H1 (cell line): Measurements from ENCODE around the gene PLXNA4. TPM values are rescaled to one million over a fixed set of nuclear protein-coding genes. Genes with fewer than 3 reads are reported as not detected.

Experiments
- CTCF ChIA-PET: fragments of 300-600 bp; sonication (Branson Sonifier 250); formaldehyde crosslinking; loops from one replicate; lab custom pipeline; 2021; ENCODE audit not compliant: partially characterized antibody; lab: Charles Lee
- POLR2A ChIA-PET: fragments of 300-600 bp; sonication (Branson Sonifier 250); formaldehyde crosslinking; loops from one replicate; lab custom pipeline; 2021; ENCODE audit warnings: inconsistent platforms; ENCODE audit not compliant: partially characterized antibody; lab: Charles Lee
- DNase-seq, 2 experiments: peaks; one replicate each; pipeline versions ENCODE4 v3.0.0 to v3.0.0-alpha.2; 2010 to 2022; ENCODE audit warnings: low spot score in 2 of 2, low read depth in 1 of 2, mixed read lengths in 1 of 2
- FAIRE-seq: peaks from 2 replicates; lab custom pipeline; 2011; peaks lifted over from hg19 to GRCh38; lab: Jason Lieb, UNC
- H2AFZ ChIP-seq: 2 replicates; pipeline ENCODE4 v1.8.1; 2012; ENCODE audit warnings: low read length, inconsistent platforms
- H2AK5ac ChIP-seq: 2 replicates; pipeline ENCODE4 v1.6.1; 2013; ENCODE audit warnings: low read depth, low read length
- H2BK120ac ChIP-seq: replicated peaks from 2 replicates; pipeline ENCODE3; 2013; ENCODE audit warnings: low read depth, low read length, inconsistent platforms
- H2BK12ac ChIP-seq: 2 replicates; pipeline ENCODE4 v1.6.1; 2013; ENCODE audit warnings: low read depth, low read length
- H2BK15ac ChIP-seq: 2 replicates; pipeline ENCODE4 v1.6.1; 2013; ENCODE audit warnings: low read length
- H2BK20ac ChIP-seq: 2 replicates; pipeline ENCODE4 v1.6.1; 2013; ENCODE audit warnings: low read length
- H2BK5ac ChIP-seq: 2 replicates; pipeline ENCODE4 v1.6.1; 2013; ENCODE audit warnings: low read depth, low read length
- H3K14ac ChIP-seq: 2 replicates; pipeline ENCODE4 v1.6.1; 2013; ENCODE audit warnings: inconsistent platforms; ENCODE audit not compliant: insufficient read length
- H3K18ac ChIP-seq: 2 replicates; pipeline ENCODE4 v1.6.1; 2013; ENCODE audit warnings: low read length; ENCODE audit errors: extremely low read depth
- H3K23ac ChIP-seq: 2 replicates; pipeline ENCODE4 v1.6.1; 2013; ENCODE audit warnings: inconsistent platforms; ENCODE audit not compliant: insufficient read length
- H3K23me2 ChIP-seq: 2 replicates; pipeline ENCODE4 v1.6.1; 2013; ENCODE audit warnings: low read depth, low read length
- H3K27ac ChIP-seq: 2 replicates; pipeline ENCODE4 v1.6.1; 2011; ENCODE audit warnings: low read depth, low read length, inconsistent platforms
- H3K27me3 ChIP-seq, 4 experiments: replicated peaks in 1 of 4; 1 replicate in 1 of 4; 2 replicates in 3 of 4; pipeline versions ENCODE4 v1.6.1 to v1.8.1; 2011 to 2013; ENCODE audit warnings: low read length in 3 of 4, mild to moderate bottlenecking in 3 of 4, inconsistent platforms in 2 of 4, mixed read lengths in 2 of 4, moderate library complexity in 1 of 4; ENCODE audit not compliant: control insufficient read depth in 3 of 4, insufficient read depth in 3 of 4; ENCODE audit errors: extremely low read depth in 1 of 4
- H3K36me3 ChIP-seq, 4 experiments: 2 replicates each; pipeline versions ENCODE4 v1.6.1 to v1.8.1; 2011 to 2013; ENCODE audit warnings: mild to moderate bottlenecking in 4 of 4, low read length in 3 of 4, moderate library complexity in 2 of 4, control low read depth in 1 of 4, inconsistent platforms in 1 of 4; ENCODE audit not compliant: insufficient read depth in 4 of 4, control insufficient read depth in 2 of 4
- H3K4ac ChIP-seq: replicated peaks from 2 replicates; pipeline ENCODE3; 2013; ENCODE audit warnings: low read length, low read depth, mixed read lengths, inconsistent platforms; ENCODE audit not compliant: insufficient read length
- H3K4me1 ChIP-seq, 4 experiments: replicated peaks in 1 of 4; 1 replicate in 1 of 4; 2 replicates in 3 of 4; pipeline versions ENCODE4 v1.6.1 to v1.8.1; 2011 to 2013; ENCODE audit warnings: low read length in 3 of 4, inconsistent platforms in 2 of 4, mixed read lengths in 1 of 4; ENCODE audit not compliant: insufficient read depth in 4 of 4, control insufficient read depth in 3 of 4
- H3K4me2 ChIP-seq, 2 experiments: 2 replicates each; pipeline versions ENCODE4 v1.6.1 to v1.8.1; 2011 to 2013; ENCODE audit warnings: low read depth in 2 of 2, low read length in 2 of 2, control low read depth in 1 of 2, inconsistent platforms in 1 of 2, mild to moderate bottlenecking in 1 of 2; ENCODE audit not compliant: insufficient read depth in 1 of 2
- H3K4me3 ChIP-seq, 4 experiments: fragments of 200-600, 300-600 bp in 1 of 4; sonication (generic), shearing (Covaris generic), sonication (Bioruptor Twin) in 1 of 4; 2 replicates each; pipeline versions ENCODE4 v1.5.1 to v1.8.1; 2011 to 2016; ENCODE audit warnings: low read length in 4 of 4, low read depth in 3 of 4, control low read depth in 2 of 4, inconsistent platforms in 2 of 4, mild to moderate bottlenecking in 2 of 4, mixed read lengths in 1 of 4, moderate library complexity in 1 of 4; ENCODE audit not compliant: insufficient read depth in 2 of 4; ENCODE audit errors: extremely low read depth in 1 of 4
- H3K56ac ChIP-seq: replicated peaks from 2 replicates; pipeline ENCODE3; 2013; ENCODE audit warnings: low read depth, mild to moderate bottlenecking, mixed read lengths, low read length, inconsistent platforms; ENCODE audit not compliant: insufficient read length
- H3K79me1 ChIP-seq: 2 replicates; pipeline ENCODE4 v1.6.1; 2013; ENCODE audit warnings: low read depth, low read length, control low read depth
- H3K79me2 ChIP-seq, 2 experiments: 2 replicates each; pipeline versions ENCODE4 v1.6.1 to v1.8.1; 2012 to 2013; ENCODE audit warnings: low read length in 2 of 2, mild to moderate bottlenecking in 2 of 2, inconsistent platforms in 1 of 2; ENCODE audit not compliant: insufficient read depth in 2 of 2, control insufficient read depth in 1 of 2
- H3K9ac ChIP-seq, 4 experiments: replicated peaks in 1 of 4; 1 replicate in 1 of 4; 2 replicates in 3 of 4; pipeline versions ENCODE4 v1.6.1 to v1.8.1; 2011 to 2013; ENCODE audit warnings: low read depth in 3 of 4, low read length in 3 of 4, control low read depth in 2 of 4, mild to moderate bottlenecking in 2 of 4, moderate library complexity in 2 of 4, inconsistent platforms in 1 of 4; ENCODE audit errors: extremely low read depth in 1 of 4
- H3K9me3 ChIP-seq, 2 experiments: 2 replicates each; pipeline versions ENCODE4 v1.6.1 to v1.8.1; 2012 to 2013; ENCODE audit warnings: mild to moderate bottlenecking in 2 of 2, moderate library complexity in 2 of 2, control low read depth in 1 of 2, inconsistent platforms in 1 of 2, low read depth in 1 of 2, low read length in 1 of 2, mixed read lengths in 1 of 2; ENCODE audit not compliant: insufficient read depth in 2 of 2
- H4K20me1 ChIP-seq, 2 experiments: replicated peaks in 1 of 2; 2 replicates each; pipeline versions ENCODE3 to v1.8.1; 2011 to 2013; ENCODE audit warnings: inconsistent platforms in 2 of 2, low read length in 2 of 2, mild to moderate bottlenecking in 1 of 2; ENCODE audit not compliant: insufficient read depth in 2 of 2, control insufficient read depth in 1 of 2
- H4K5ac ChIP-seq: 2 replicates; pipeline ENCODE4 v1.6.1; 2013; ENCODE audit warnings: low read length, low read depth, mixed read lengths, inconsistent platforms; ENCODE audit not compliant: insufficient read length
- H4K8ac ChIP-seq: 2 replicates; pipeline ENCODE4 v1.8.0; 2013; ENCODE audit warnings: mild to moderate bottlenecking, moderate library complexity, low read length, inconsistent platforms; ENCODE audit not compliant: insufficient read depth; ENCODE audit errors: extremely low read depth
- H4K91ac ChIP-seq: replicated peaks from 2 replicates; pipeline ENCODE3; 2013; ENCODE audit warnings: low read length, mixed read lengths, inconsistent platforms; ENCODE audit not compliant: insufficient read length
- ASH2L ChIP-seq: fragments of 200-600, 300-600 bp; sonication (generic); IDR thresholded peaks from one replicate; pipeline ENCODE4 v1.7.1; 2017; ENCODE audit warnings: low read length
- HDAC2 ChIP-seq, 2 experiments: fragments of 300-600 bp in 1 of 2; sonication (generic) in 1 of 2; IDR thresholded peaks; 2 replicates each; pipeline ENCODE4 v1.6.1; 2011 to 2012; ENCODE audit warnings: low read depth in 2 of 2, low read length in 2 of 2, mild to moderate bottlenecking in 2 of 2, moderate library complexity in 2 of 2, borderline replicate concordance in 1 of 2, inconsistent platforms in 1 of 2
- RAD21 ChIP-seq, 2 experiments: IDR thresholded peaks in 1 of 2; conservative IDR thresholded peaks in 1 of 2; 2 replicates each; pipeline ENCODE4 v1.6.1; 2011; ENCODE audit warnings: low read depth in 2 of 2, low read length in 2 of 2, improper control_type of control experiment in 1 of 2, inconsistent platforms in 1 of 2, mild to moderate bottlenecking in 1 of 2, moderate library complexity in 1 of 2
- SAP30 ChIP-seq: fragments of 300-600 bp; sonication (generic); IDR thresholded peaks from 2 replicates; pipeline ENCODE4 v1.7.1; 2012; ENCODE audit warnings: low read length, moderate library complexity, mild to moderate bottlenecking, inconsistent platforms; ENCODE audit not compliant: insufficient read depth, insufficient replicate concordance
- SP4 ChIP-seq: IDR thresholded peaks from 2 replicates; pipeline ENCODE4 v1.6.1; 2012; ENCODE audit warnings: low read length, inconsistent platforms
- WGBS, 2 experiments: shearing (Covaris generic) in 1 of 2; methylation state at CpG; one replicate each; pipeline versions ENCODE4 v1.1.6 to v1.1.7; 2013 to 2015; ENCODE audit warnings: low lambda C conversion rate in 2 of 2, mixed read lengths in 2 of 2, inconsistent platforms in 1 of 2, low coverage in 1 of 2, missing lambda C conversion rate in 1 of 2; ENCODE audit not compliant: insufficient replicate concordance in 2 of 2, insufficient coverage in 1 of 2, insufficient read length in 1 of 2; ENCODE audit errors: extremely low coverage in 1 of 2, missing lambda C conversion rate in 1 of 2; 5-methylcytosine and 5-hydroxymethylcytosine counted together
- polyA plus RNA-seq, 7 experiments: library from polyadenylated mRNA; depleted of rRNA in 3 of 7; stranded (reverse) in 5 of 7; unstranded in 2 of 7; fragments of >200 nt in 5 of 7; fragments of 200-250 nt in 2 of 7; gene quantifications; 1 replicate in 5 of 7; 2 replicates in 1 of 7; 4 replicates in 1 of 7; pipeline versions ENCODE4 v1.2.1 to v1.2.3, GENCODE V29; 2011 to 2013; ENCODE audit warnings: missing spikeins in 2 of 7, mixed read lengths in 2 of 7
- total RNA-seq: library from RNA; stranded (reverse); fragmentation: NEBNext Ultra II Directional; extraction: Animal tissue kit (Norgen Biotek cat#: 25700); gene quantifications from 2 replicates; pipeline ENCODE4 v1.2.1, GENCODE V29; 2021

The PLXNA4 gene
- total and polyA plus RNA-seq, 2 of the 8 experiments (the other 6 are each of a cell fraction or from before 2014, with no cell fraction given), result 0.76 to 0.79 TPM

GRCh38 chr7:132309102-132309805, 267.0 kb downstream of the PLXNA4 start:
- no peak overlapping the region for H4K91ac ChIP-seq
- no peaks in the 10 kb centered on the region for H3K79me2 ChIP-seq
- no peaks in the 10 kb centered on the region for H3K9me3 ChIP-seq
- no peak overlapping the region for H4K5ac ChIP-seq
- no peak overlapping the region for H3K4me2 ChIP-seq
- no peak overlapping the region for H2AFZ ChIP-seq
- no peak overlapping the region for H3K4ac ChIP-seq
- ChIA-PET POLR2A (no interaction called here), CTCF (interaction anchor here (0.7 to 4.1 kb wide), 10 partner anchors 10 to 619 kb away, joined by 3 to 30 read pairs (median 4); no protein-coding TSS in a partner anchor)
- no peaks in the 10 kb centered on the region for H3K4me1 ChIP-seq
- no peak overlapping the region for H2AK5ac ChIP-seq
- H2BK5ac ChIP-seq, result no peak overlapping the region
- no peak overlapping the region for H4K8ac ChIP-seq
- no peak overlapping the region for H2BK12ac ChIP-seq
- no peak overlapping the region for H3K27ac ChIP-seq
- DNase-seq (no peak), FAIRE-seq (no peak)
- no peak overlapping the region for H2BK15ac ChIP-seq
- no peak overlapping the region for H3K23ac ChIP-seq
- H3K4me3 ChIP-seq, result no peak overlapping the region
- 94% methylated on average over 9 of the region's 9 CpGs; no CpG with 5 or more reads in 1 of the 2 experiments for WGBS, 2 experiments
- no peak overlapping the region for H3K9ac ChIP-seq
- no peaks in the 10 kb centered on the region for H4K20me1 ChIP-seq
- no peaks in the 10 kb centered on the region for H3K36me3 ChIP-seq
- no peaks in the 10 kb centered on the region for H3K79me1 ChIP-seq
- H3K23me2 ChIP-seq, result no peaks in the 10 kb centered on the region
- H3K18ac ChIP-seq, result no peak overlapping the region
- no peak overlapping the region for H2BK120ac ChIP-seq
- H2BK20ac ChIP-seq, result no peak overlapping the region
- H3K56ac ChIP-seq, result no peak overlapping the region
- H3K14ac ChIP-seq, result no peak overlapping the region
- H3K27me3 ChIP-seq, result no peaks in the 10 kb centered on the region
- TF ChIP-seq RAD21 (IDR thresholded peaks at IDR 0.05 in 1 of 2, conservative IDR thresholded peaks at IDR 0.05 in 1 of 2; ENCODE audit: low read depth in 2 of 2, low read length in 2 of 2), result no peak
- no peak for TF ChIP-seq SAP30
- TF ChIP-seq HDAC2 (IDR thresholded peaks at IDR 0.05; ENCODE audit: borderline replicate concordance in 1 of 2, low read depth in 2 of 2, low read length in 2 of 2), result no peak
- TF ChIP-seq SP4, result no peak
- TF ChIP-seq ASH2L, result no peak
